ENCODE measurements around the gene GKN2.
"Not testable (repeated sequence)": the region's sequence is repeated elsewhere in the genome, so short reads cannot be mapped to it uniquely, and the experiment has no call there.

The GKN2 gene

GRCh38 chr2:68961380-68961779 lies 8.7 kb upstream of the GKN2 start:
- no peak for DNase-seq (ENCODE audit: low spot score)

DNA sequence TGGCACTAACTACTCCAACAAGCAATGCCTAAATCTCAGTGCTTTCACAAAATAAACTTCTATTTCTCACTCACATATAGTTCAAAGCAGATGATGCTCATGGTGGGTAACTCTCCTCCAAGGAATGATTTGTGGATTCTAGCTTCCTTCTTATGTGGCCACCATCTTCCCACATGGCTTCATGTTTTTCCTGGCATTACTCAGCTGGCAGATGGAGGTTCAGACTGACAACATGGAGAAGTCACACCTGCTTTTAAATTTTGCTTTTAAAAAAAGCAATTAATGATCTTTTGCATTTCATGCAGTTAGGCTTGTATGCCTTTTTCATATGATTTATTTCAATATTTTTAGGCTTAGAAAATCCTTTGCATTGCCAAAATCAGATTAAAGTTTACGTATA lies 6.3 kb upstream of the GKN2 start:
- DNase-seq (ENCODE audit: low spot score) = no peak

GRCh38 chr2:68955432-68955831 lies 2.7 kb upstream of the GKN2 start:
- not testable (repeated sequence) for DNase-seq (ENCODE audit: low spot score)

- DNase-seq (ENCODE audit: low spot score) = no peak
These were observed 794 bp downstream of the GKN2 start for GRCh38 chr2:68951899-68952298.

- no peak for DNase-seq (ENCODE audit: low spot score)
These were observed 4.0 kb downstream of the GKN2 start for GRCh38 chr2:68948710-68949109.

DNA sequence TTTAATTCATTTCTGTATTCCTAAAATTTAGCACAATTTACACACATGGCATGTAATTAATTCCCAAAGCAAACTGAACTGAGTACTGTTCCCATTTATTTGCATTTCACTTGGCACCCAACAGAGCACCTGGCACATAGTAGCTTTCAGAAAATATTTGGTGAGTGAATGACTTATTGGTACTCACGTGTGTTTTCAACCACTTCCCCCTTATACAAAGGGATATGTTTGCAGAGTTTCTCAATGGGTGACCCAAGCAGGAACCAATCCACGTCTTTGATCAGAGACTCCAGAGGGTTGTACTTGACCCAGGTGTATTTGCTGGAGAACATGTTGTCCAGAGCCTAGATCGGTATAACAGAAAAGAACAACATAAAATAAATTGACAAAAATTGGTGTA lies 6.6 kb downstream of the GKN2 start:
- no peak for DNase-seq (ENCODE audit: low spot score)

DNA sequence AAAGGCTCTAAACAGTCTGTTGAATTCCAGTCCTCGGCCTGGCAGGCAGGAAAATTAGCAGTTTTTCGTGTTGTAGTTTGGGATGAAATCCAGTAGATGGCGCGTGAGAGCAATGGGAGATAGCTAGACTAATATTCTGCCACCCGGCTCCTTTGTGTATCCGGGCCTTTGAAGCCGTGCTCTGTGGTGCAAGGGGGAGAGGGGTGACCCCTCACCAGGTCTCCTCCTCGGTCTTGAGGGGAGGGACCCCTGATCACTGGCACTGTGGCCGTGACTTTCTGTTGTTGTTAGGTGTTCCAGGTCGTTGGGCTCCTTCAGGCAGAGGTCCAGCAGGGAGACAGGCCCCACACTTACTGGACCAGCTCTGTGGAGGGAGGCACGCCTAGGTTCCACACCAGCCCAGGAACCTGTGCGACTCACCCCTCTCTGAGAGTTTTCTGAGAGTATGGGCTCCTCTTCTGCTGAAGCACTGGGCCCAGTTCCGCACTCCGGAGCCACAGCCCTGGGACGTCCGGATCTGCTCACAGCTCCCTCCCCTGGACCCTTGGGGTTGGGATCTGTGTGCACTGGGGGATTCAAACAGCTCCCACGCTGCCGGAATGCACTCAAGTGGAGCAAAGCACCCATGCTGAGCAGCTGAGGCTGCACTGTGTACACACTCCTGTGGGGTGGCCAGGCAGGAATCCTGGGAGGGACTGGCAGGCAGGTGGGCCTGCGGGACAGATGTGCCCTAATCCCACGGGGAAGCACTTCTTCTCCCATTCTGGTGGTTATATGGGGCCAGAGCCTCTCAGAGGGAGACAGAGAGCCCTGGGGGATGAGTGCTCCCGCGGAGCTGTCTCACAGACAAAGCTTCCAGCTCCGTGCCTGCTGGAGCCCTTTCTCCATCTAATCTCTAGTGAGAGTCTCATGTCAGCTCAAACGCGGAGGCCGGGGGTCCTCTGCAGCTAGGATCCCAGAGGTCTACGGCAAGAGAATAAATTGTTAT lies 8.8 kb downstream of the GKN2 start:
- DNase-seq (ENCODE audit: low spot score) = peak; percentile 72

DNA sequence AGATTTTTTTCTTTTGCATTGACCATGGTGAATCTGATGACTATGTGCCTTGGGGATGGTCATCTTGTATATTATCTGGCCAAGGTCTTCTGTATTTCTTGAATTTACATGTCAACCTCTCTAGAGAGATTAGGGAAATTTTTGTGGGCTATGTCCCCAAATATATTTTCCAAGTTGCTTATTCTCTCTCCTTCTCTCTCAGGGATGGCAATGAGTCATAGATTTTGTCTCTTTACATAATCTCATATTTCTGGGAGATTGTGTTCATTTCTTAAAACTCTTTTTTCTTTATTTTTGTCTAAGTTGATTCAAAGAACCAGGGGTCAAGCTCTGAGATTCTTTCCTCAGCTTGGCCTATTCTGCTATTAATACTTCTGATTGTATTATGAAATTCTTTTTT lies 9.9 kb downstream of the GKN2 start:
- DNase-seq (ENCODE audit: low spot score) = no peak

DNA sequence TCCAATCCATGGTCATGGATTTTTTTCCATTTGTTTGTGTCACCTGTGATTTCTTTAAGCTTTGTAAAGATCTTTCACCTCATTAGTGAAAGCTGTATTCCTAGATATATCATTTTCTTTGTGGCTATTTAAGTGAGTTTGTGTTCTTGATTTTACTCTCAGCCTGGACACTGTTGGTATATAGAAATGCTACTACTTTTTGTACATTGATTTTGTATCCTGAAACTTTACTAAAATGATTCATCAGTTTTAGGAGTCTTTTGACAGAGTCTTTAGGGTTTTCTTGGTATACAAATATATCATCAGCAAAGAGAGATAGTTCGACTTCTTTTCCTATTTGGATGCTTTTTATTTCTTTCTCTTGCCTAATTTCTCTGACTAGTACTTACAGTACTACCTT lies 12.3 kb downstream of the GKN2 start:
- DNase-seq (ENCODE audit: low spot score) = no peak

GRCh38 chr2:68939962-68940361 lies 12.7 kb downstream of the GKN2 start:
- DNase-seq (ENCODE audit: low spot score) = no peak

GRCh38 chr2:68938938-68939337 lies 13.8 kb downstream of the GKN2 start:
- DNase-seq (ENCODE audit: low spot score) = no peak

DNA sequence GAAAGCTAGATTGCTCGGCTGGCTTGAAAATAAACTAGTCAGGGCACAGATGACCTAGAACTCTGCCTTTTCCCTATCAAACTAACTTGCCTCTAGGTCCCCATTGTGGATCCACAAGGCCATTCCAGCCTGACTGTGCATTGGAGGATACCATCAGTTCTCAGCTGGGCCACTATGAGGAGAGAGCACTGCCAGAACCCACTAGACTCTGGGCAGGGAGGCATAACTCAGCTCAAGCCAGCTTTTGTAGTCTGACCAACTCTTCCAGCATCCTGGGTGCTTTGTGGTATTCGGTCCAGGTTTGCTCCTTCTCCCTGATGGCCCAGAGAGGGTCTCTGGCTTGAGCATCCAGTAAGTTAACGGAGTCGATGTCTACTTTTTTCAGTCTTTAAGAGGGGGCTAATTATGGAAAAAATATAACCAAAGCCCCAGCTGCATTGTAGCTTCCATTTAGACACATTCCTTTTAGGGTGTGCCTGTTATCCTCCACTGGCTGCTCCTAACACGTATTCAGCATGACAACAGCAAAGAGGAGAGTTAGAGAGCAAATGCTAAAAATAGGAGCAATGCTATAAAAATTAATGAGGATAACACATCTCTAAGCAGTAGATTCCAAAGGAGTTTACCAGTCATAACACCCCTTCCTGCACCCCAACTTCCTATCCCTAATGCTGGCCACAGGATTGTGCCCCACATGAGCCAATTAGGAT lies 15.2 kb downstream of the GKN2 start:
- no peak for DNase-seq (ENCODE audit: low spot score)

DNA sequence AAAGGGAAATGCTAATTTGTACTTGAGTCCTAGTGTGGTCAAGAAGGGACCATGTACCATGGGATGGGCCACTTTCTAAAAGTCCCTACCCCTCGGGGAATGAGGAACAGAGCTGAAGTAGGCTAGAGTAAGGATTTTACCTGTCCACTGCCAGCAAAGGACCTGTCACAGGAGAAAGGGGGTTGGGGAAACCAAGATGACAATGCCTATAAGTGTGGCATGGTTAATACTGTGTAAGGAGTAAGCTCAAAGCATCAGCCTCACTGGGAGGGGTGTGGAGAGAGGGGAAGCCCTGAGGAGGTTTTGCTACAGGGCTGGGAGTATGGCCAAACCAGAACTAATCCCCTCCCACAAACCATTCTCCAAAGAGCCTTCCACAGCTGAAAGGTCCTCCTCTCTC lies 15.8 kb downstream of the GKN2 start:
- no peak for DNase-seq (ENCODE audit: low spot score)

- peak; percentile 32 for DNase-seq (ENCODE audit: low spot score)
These were observed 16.3 kb downstream of the GKN2 start for GRCh38 chr2:68936427-68936826.

DNA sequence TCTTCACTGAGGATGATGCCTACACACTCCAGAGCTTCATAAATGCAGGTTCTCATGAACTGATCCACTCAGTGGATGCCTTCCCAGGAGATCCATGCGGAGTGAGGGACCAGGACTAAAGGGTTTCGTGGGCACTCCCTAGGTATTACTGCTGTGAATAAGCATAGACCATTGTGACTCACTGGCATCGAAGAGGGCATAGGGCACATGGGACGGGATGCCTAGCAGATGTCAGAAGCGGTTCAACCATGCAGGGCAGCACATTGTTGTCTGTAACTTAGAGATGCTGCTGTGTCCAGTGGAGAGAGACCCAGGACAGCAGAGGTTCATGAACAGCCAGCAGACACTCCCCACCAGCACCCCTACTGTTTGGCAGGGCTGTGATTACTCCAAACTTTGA lies 17.2 kb downstream of the GKN2 start:
- no peak for DNase-seq (ENCODE audit: low spot score)

- no peak for DNase-seq (ENCODE audit: low spot score)
These were observed 18.7 kb downstream of the GKN2 start for GRCh38 chr2:68934021-68934420.

- no peak for DNase-seq (ENCODE audit: low spot score)
These were observed 20.3 kb downstream of the GKN2 start for GRCh38 chr2:68932402-68932801.

GRCh38 chr2:68931799-68932198 lies 20.9 kb downstream of the GKN2 start:
- DNase-seq (ENCODE audit: low spot score) = no peak

DNA sequence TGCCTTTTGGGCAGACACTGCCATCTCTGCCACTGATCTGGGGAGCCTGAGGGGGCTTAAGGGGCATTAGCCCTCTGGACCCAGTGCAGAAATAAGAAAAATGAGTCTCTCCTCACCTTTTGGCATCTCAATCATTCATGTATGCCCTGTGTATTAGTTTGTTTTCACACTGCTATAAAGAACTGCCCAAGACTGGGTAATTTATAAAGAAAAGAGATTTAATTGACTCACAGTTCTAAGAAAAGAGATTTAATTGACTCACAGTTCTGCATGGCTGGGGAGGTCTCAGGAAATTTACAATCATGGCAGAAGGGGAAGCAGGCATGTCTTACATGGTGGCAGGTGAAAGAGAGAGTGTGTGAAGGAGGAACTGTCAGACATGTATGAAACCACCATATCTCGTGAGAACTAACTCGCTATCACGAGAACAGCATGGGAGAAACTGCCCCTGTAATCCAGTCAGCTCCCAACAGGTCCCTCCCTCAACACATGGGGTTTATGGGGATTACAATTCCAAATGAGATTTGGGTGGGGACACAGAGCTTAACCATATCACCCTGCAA lies 21.5 kb downstream of the GKN2 start:
- no peak for DNase-seq (ENCODE audit: low spot score)

- no peak for DNase-seq (ENCODE audit: low spot score)
These were observed 25.9 kb downstream of the GKN2 start for GRCh38 chr2:68926796-68927195.

GRCh38 chr2:68925295-68925896 lies 27.3 kb downstream of the GKN2 start:
- peak; percentile 58 for DNase-seq (ENCODE audit: low spot score)

DNA sequence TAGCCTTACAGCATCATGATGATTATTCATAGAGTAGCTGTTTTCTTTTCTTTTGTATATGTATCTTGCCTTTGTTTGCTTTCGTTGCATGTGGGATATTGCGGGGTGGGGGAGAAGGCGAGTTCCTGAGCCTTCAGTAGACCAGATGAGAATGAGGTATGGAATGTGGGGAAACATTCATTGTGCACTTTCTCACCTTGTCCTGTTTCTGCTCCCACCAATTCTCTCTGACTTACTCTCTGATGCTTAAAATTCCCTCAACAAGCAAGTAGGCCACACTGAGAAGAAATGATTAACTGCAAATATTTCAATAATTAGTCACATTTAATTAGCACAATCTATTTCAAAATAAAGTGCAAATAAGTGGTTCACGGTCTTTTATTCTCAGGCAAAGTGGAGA lies 31.0 kb downstream of the GKN2 start:
- DNase-seq (ENCODE audit: low spot score) = no peak

Measured in AG08396 (cell line).